IPS DF 19.7 (cell line): ENCODE data around the gene CPEB2.
"Not testable (repeated sequence)": the region's sequence is repeated elsewhere in the genome, so short reads cannot be mapped to it uniquely, and the experiment has no call there.

ENCODE experiments used
- DNase-seq: peaks from one replicate; pipeline ENCODE4 v3.0.0-alpha.2; 2013; ENCODE audit warnings: low read depth, low spot score

The CPEB2 gene

GRCh38 chr4:15043922-15044321 lies 41.6 kb downstream of the CPEB2 start:
- no peak for DNase-seq

DNA sequence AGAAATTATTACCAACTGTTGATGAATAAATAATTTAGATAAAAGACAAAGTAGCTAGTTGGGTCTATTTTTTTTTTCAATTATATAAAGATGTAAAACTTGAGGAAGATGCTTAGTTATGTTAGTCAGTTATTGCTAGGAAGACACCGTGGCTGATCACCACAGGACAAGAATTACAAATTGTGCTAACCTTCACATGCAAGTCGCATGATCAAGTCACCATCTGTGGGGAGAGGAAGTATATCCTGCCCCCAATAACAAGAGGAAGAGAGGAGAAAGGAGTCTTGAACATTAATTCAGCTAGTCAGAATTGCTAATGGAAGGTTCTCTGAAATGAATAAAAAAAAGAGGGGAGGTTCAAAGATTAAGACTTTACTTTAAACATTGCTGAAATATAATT lies 52.3 kb downstream of the CPEB2 start:
- no peak for DNase-seq

DNA sequence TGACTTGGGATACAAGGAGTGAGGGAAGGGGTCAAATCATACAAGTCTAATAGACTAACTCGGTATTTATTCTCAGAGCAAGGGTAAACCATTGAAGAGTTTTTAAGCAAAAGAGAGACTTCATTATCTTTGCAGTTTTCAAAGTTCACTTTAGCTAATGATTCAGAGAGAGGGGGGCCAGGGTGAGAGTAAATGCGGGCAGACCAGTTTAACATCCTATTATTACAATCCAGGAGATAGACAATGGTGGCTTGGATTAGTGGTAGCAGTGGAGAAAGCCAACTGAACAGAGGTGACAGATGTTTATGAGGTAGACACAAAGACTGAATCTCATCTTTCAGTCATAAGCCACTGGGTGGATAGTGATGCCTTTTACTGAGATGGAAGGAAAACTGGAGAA lies 57.9 kb downstream of the CPEB2 start:
- no peak for DNase-seq

GRCh38 chr4:15063341-15063740 lies 61.1 kb downstream of the CPEB2 start:
- no peak for DNase-seq

GRCh38 chr4:15065516-15065915 lies 63.2 kb downstream of the CPEB2 start:
- DNase-seq: no peak

GRCh38 chr4:15066140-15066539 lies 63.9 kb downstream of the CPEB2 start:
- no peak for DNase-seq

DNA sequence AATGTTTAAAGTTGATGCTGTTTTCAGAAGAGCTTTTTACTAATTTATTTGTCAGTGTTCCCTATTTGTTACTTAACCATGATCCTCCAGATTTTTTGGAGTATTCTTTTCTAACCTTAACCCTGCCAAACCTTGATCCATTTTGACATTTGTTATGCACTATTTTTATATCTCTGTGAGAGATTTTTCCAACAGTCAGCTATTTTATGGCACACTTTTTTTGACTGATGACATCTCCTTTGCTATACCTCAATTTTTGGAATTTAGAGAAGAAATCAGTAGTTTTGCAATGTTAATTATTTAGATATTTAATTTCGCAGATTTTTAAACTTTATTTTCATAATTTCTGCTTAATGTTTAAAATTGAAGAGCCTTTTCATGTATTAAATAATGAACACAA lies 66.0 kb downstream of the CPEB2 start:
- DNase-seq: no peak

GRCh38 chr4:15075875-15076274 lies 73.6 kb downstream of the CPEB2 start:
- no peak for DNase-seq

GRCh38 chr4:15077969-15078368 lies 75.7 kb downstream of the CPEB2 start:
- no peak for DNase-seq

GRCh38 chr4:15078682-15079642 lies 76.7 kb downstream of the CPEB2 start:
- DNase-seq: no peak

DNA sequence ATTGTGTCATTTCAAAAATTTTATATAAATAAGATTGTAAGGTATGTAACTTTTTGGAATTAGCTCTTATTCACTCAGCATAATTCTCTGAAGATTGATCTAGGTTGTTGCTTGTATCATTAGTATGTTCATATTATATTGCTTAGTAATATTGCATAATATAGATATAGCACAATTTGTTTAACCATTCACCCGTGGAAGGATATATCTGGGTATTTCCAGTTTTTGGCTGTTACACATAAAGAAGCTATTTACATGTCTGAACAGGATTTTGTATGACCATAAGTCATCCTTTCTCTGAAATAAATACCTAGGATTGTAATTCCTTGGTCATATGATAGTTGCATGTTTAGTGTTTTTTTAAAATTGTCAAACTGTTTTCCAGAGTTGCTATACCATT lies 82.5 kb downstream of the CPEB2 start:
- no peak for DNase-seq

GRCh38 chr4:15085762-15086161 lies 83.5 kb downstream of the CPEB2 start:
- not testable (repeated sequence) for DNase-seq

DNA sequence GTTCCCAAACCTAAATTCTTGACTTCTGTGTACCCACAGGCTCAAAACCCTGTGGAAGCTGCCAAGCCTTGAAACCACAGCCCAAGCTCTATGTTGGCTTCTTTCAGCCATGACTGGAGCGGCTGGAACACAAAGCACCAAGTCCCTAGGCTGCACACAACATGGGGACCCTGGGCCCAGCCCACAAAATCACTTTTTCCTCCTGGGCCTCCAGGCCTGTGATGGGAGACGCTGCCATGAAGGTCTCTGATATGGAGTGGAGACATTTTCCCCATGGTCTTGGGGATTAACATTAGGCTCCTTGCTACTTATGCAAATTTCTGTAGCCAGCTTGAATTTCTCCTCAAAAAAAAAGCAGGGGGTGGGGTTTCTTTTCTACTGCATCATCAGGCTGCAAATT lies 84.0 kb downstream of the CPEB2 start:
- not testable (repeated sequence) for DNase-seq

DNA sequence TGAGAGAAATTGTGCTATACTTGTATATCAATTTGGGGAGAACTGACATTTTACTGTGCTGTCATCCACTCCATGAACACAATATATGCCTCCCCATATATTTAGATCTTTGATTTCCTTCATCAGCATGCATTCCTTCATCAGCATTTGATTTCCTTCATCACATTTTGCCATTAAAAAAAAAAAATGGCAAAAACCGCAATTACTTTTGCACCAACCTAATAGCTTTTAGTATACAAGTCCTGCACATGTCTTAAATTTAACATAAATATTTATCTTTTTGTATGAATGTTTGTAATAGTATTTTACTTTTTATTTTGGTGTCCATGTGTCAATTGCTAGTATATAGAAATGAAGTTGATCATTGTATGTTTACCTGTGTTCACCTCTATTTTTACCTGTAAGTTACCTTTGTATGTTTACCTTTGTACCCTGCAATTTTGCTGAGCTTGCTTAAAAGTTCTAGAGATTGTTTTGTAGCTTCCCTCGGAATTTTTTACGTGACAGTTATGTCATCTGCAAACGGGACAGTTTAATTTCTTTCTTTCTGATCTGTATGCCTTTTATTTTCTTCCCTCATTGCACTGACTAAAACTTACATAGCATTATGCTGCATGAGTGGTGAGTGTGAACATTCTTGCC lies 86.2 kb downstream of the CPEB2 start:
- no peak for DNase-seq

GRCh38 chr4:15089979-15090378 lies 87.7 kb downstream of the CPEB2 start:
- DNase-seq: no peak

- no peak for DNase-seq
These were observed 98.1 kb downstream of the CPEB2 start for GRCh38 chr4:15100380-15100779.

- DNase-seq: no peak
These were observed 98.9 kb downstream of the CPEB2 start for GRCh38 chr4:15100994-15101695.

DNA sequence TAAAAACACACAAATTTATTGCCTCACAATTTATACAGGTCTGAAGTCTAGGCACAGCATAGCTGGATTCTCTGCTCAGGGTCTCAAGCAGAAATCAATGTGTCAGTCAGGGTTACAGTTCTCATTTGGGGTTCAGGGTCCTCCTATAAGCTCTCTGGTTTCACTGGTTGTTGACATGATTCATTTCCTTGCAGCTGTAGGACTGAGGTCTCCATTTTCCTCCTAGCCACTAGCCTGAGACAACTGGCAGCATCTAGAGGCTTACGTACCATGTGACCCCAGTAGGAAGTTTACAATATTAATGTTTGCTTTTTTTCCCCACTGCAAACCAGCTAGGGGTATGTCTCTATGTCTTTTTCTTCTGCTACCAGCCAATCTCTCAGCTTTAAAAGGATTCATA lies 102.5 kb downstream of the CPEB2 start:
- DNase-seq: no peak

DNA sequence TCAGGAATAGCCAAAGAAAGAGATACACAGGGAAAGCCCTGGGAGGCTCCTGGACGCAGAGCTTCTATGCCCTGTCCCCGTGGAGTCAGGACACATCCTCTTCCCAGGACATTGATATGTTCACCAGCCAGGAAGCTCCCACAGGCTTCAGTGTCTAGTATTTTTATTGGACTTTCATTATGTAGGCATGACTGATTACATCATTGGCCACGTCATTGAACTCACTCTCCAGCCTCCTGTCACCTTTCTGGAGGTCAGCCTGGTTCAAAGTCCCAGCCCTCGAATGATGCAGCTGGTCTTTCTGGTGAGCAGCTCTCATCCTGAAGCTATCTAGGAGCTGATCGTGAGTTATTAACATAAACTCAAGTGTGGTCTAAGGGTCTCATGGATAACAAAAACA lies 104.1 kb downstream of the CPEB2 start:
- DNase-seq: no peak

DNA sequence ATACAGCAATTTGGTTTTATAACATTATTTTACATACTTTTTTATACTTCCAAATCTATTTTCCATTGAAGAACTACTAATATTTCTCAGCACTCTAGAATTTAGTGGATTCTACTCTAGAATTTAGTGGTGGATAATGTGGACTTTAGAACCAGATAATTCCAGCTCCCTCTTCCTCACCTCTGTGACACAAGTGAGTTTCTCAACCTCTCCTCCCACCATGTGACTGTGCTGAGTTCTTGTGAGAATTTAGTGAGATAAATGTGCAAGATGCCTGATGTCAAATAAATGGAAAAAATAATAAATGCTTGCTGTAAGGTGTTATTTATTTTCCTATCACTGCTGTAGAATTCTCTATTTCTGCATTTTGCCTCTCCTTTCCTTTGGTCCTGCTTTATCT lies 107.3 kb downstream of the CPEB2 start:
- no peak for DNase-seq

GRCh38 chr4:15110120-15110571 lies 107.9 kb downstream of the CPEB2 start:
- no peak for DNase-seq

DNA sequence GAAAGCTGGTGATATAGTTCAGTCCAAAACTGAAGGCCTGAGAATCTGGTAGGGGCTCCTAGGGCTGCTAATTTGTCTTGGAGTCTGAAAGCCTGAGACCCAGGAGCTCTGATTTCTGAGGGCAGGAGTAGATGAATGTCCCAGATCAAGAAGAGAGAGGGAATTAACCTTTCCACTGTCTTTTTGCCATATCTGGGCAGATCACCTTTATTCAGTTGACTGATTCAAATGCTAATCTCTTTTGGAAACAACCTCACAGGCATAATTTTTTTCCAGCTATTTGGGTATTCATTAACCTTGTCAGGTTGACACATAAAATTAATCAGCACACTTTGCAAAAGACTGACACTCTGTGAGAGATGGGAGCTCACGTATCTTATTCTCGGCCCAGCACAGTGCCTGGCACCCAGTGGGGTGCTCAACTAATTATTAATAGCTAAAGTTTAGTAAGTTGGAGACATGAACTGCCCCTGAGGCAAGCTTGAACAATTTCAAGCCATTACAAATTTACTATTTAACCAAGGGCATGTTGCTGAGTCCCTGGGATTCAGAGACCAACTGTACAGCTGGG lies 114.3 kb downstream of the CPEB2 start:
- no peak for DNase-seq
